Upper lobe of left lung (tissue), 6 donors: ENCODE measurements around the gene PIN1. TPM values are rescaled to one million over a fixed set of nuclear protein-coding genes. Genes with fewer than 3 reads are reported as not detected.

ENCODE experiments used
- ATAC-seq, 2 donors: fragments of 200-7000 bp; cut with Tn5 transposase; one replicate each; pipeline ENCODE4 v1.9.1; 2022; ENCODE audit warnings: mild to moderate bottlenecking in 2 of 2, moderate library complexity in 2 of 2; ENCODE audit not compliant: low FRiP score in 2 of 2
- DNase-seq, 2 donors: peaks; one replicate each; pipeline ENCODE4 v3.0.0-alpha.2; 2019 to 2020
- H3K27ac ChIP-seq, 4 donors: fragments of 200-600 bp; sonication (generic); one replicate each; pipeline ENCODE4 v1.5.1; 2016 to 2019
- H3K27me3 ChIP-seq, 4 donors: fragments of 200-600 bp; sonication (generic); one replicate each; pipeline ENCODE4 v1.5.1; 2017 to 2019
- H3K36me3 ChIP-seq, 4 donors: fragments of 200-600 bp; sonication (generic); one replicate each; pipeline ENCODE4 v1.5.1; 2016 to 2019
- H3K4me1 ChIP-seq, 4 donors: fragments of 200-600 bp; sonication (generic); one replicate each; pipeline ENCODE4 v1.5.1; 2018 to 2019
- H3K4me3 ChIP-seq, 4 donors: fragments of 200-600 bp; sonication (generic); one replicate each; pipeline ENCODE4 v1.5.1; 2017 to 2019; ENCODE audit warnings: mild to moderate bottlenecking in 2 of 4, moderate library complexity in 1 of 4
- H3K9me3 ChIP-seq, 4 donors: fragments of 200-600 bp; sonication (generic); one replicate each; pipeline ENCODE4 v1.5.1; 2018 to 2019
- EP300 ChIP-seq, 4 donors: sonication (generic); formaldehyde crosslinking; IDR thresholded peaks; one replicate each; pipeline ENCODE4 v1.5.1; 2017; ENCODE audit warnings: antibody characterized with exemption in 4 of 4, control low read depth in 2 of 4
- POLR2A ChIP-seq, 4 donors: fragments of 450-650 bp; IDR thresholded peaks; one replicate each; pipeline ENCODE4 v1.5.1; 2016 to 2017; ENCODE audit warnings: antibody characterized with exemption in 4 of 4, mild to moderate bottlenecking in 2 of 4
- POLR2AphosphoS5 ChIP-seq, 2 donors: sonication (generic); formaldehyde crosslinking; IDR thresholded peaks; one replicate each; pipeline ENCODE4 v1.5.1; 2017; ENCODE audit warnings: antibody characterized with exemption in 2 of 2
- WGBS, 2 donors: methylation state at CpG; one replicate each; pipeline ENCODE4 v1.1.5; 2017 to 2018; 5-methylcytosine and 5-hydroxymethylcytosine counted together
- total RNA-seq, 6 donors: library from RNA; depleted of rRNA in 4 of 6; stranded (reverse); fragments of >200 nt in 4 of 6; gene quantifications; one replicate each; pipeline versions ENCODE4 v1.1.0 to v1.2.1, GENCODE V29; 2016 to 2021
- TF ChIP-seq, protein P1 (sequence below), 6 experiments: fragments of 450-650 bp in 4 of 6; fragments of 200-600 bp in 2 of 6; sonication (generic) in 2 of 6; IDR thresholded peaks; one replicate each; pipeline ENCODE4 v1.5.1; 2016 to 2019; ENCODE audit warnings: antibody characterized with exemption in 6 of 6
- donor health status: DM: no; HTN: no; CAD: no; lungs with moderate emphysema.
- donor health status: DM: no; HTN: yes; CAD: no; lungs with severe emphysema.

The PIN1 gene
- total RNA-seq, 6 donors from 2014 or later, result 38.8 to 87.5 (median 70.7) TPM

DNA sequence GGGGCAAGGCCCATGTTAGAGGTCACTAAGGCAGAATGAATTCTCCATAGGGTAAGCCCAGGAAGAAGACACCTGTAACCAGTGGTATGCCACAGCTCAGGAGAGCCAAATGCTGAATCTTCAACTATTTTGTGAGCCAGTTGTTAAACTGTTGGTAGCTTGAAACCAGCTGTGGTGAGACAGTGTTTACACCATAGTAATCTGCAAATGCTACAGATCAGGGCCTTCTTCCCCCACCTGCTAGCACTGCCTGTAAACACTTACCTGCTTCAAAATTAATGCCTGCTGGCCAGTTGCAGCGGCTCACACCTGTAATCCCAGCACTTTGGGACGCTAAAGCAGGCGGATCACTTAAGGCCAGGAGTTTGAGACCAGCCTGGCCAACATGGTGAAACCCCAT, 28.3 kb upstream of the PIN1 start:
- peaks cover 20 to 52% (median 47%) of the 10 kb centered on the region in 4 donors for H3K36me3 ChIP-seq
- DNase-seq, result no peak
- 89 to 100% methylated on average over 3 of the region's 3 CpGs for WGBS, 2 donors

DNA sequence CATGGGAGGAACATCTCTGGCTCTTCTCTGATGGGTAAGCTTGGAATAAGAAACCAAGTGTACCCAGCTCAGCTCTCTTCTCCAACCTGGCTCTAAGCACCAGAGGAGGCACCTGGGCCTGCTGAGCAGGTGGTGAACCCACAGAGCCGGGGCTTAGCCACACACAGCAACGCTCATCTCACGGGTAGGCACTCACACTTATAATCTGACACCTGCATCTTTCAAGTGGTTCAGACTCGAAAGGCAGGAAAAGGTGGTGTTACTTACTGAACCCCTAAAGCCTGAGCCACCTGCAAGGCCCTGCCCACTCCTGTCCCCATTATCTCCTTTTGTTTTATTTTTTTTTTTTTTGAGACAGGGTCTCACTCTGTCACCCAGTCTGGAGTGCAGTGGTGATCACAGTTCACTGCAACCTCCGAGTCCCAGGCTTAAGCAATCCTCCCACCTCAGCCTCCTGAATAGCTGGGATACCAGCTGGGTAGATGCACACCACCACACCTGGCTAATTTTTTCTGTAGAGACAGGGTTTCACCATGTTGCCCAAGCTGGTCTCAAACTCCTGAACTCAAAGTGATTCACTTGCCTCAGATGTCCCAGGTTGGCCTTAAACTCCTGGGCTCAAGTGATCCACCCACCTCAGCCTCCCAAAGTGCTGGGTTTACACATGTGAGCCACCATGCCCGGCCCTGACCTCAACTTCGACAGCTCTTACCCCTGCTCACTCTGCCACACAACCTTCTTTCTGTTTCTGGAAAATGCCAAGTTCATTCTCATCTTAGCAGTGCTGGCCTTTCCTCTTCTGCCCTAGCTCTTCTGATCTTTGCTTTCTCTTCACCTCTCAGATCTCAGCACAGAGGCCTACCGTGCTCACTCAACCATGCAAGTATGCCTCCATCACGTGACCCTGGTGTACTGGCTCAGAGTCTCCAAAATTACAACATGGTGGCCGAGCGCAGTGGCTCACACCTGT, 26.0 kb upstream of the PIN1 start:
- no peaks in the 10 kb centered on the region for H3K27me3 ChIP-seq
- ATAC-seq, result no peak
- H3K4me3 ChIP-seq, result no peak overlapping the region
- peaks cover 20 to 67% (median 56%) of the 10 kb centered on the region in 4 donors for H3K36me3 ChIP-seq
- TF ChIP-seq, protein P1, sequence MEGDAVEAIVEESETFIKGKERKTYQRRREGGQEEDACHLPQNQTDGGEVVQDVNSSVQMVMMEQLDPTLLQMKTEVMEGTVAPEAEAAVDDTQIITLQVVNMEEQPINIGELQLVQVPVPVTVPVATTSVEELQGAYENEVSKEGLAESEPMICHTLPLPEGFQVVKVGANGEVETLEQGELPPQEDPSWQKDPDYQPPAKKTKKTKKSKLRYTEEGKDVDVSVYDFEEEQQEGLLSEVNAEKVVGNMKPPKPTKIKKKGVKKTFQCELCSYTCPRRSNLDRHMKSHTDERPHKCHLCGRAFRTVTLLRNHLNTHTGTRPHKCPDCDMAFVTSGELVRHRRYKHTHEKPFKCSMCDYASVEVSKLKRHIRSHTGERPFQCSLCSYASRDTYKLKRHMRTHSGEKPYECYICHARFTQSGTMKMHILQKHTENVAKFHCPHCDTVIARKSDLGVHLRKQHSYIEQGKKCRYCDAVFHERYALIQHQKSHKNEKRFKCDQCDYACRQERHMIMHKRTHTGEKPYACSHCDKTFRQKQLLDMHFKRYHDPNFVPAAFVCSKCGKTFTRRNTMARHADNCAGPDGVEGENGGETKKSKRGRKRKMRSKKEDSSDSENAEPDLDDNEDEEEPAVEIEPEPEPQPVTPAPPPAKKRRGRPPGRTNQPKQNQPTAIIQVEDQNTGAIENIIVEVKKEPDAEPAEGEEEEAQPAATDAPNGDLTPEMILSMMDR (IDR thresholded peaks at IDR 0.05), result no peak
- no peak for TF ChIP-seq POLR2A (IDR thresholded peaks at IDR 0.05)
- H3K27ac ChIP-seq, result no peak overlapping the region
- 89 to 92% methylated on average over 10 to 11 of the region's 11 CpGs for WGBS, 2 donors
- no peaks in the 10 kb centered on the region for H3K4me1 ChIP-seq
- no peaks in the 10 kb centered on the region for H3K9me3 ChIP-seq
- DNase-seq, result no peak

More for the DNA sequence above, 28.3 kb upstream of the PIN1 start:
- ATAC-seq, result no peak
- H3K4me3 ChIP-seq, result no peak overlapping the region
- no peaks in the 10 kb centered on the region for H3K4me1 ChIP-seq
- TF ChIP-seq, protein P1 (IDR thresholded peaks at IDR 0.05), result no peak
- no peak for TF ChIP-seq POLR2A (IDR thresholded peaks at IDR 0.05)
- TF ChIP-seq EP300 (IDR thresholded peaks at IDR 0.05), result no peak
- TF ChIP-seq POLR2AphosphoS5 (IDR thresholded peaks at IDR 0.05), result no peak
- H3K9me3 ChIP-seq, result no peaks in the 10 kb centered on the region
- no peaks in the 10 kb centered on the region for H3K27me3 ChIP-seq
- no peak overlapping the region for H3K27ac ChIP-seq

DNA sequence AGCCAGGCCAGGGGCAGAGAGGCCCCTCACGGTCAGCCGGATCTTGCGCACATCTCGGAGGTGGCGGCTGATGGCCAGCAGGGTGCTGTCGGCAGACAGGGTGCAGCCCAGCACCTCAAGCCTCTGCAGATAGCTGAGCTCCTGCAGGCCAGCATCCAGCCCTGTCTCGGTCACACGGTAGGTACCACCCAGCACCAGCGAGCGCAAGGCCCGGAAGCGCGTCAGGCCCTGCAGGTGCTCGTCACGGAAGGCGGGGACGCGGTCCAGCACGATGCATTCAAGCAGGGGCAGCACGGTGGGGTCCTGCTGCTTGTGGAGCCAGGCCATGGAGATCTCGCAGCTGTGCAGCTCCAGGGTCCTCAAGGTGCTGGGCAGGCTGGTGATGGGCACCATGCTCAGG, 24.0 kb upstream of the PIN1 start:
- H3K4me3 ChIP-seq, result no peak overlapping the region
- 94 to 98% methylated on average over 7 to 20 of the region's 21 CpGs for WGBS, 2 donors
- TF ChIP-seq, protein P1 (IDR thresholded peaks at IDR 0.05), result no peak
- no peak for TF ChIP-seq EP300 (IDR thresholded peaks at IDR 0.05)
- TF ChIP-seq POLR2A (IDR thresholded peaks at IDR 0.05), result no peak
- TF ChIP-seq POLR2AphosphoS5 (IDR thresholded peaks at IDR 0.05), result no peak
- no peaks in the 10 kb centered on the region for H3K27me3 ChIP-seq
- no peak overlapping the region for H3K27ac ChIP-seq
- H3K9me3 ChIP-seq, result no peaks in the 10 kb centered on the region
- DNase-seq, result peak in 1 of 2 donors; percentile 69
- peaks cover 20 to 66% (median 56%) of the 10 kb centered on the region in 4 donors for H3K36me3 ChIP-seq
- H3K4me1 ChIP-seq, result no peaks in the 10 kb centered on the region
- peak in 1 of 2 donors; percentile 32 for ATAC-seq

DNA sequence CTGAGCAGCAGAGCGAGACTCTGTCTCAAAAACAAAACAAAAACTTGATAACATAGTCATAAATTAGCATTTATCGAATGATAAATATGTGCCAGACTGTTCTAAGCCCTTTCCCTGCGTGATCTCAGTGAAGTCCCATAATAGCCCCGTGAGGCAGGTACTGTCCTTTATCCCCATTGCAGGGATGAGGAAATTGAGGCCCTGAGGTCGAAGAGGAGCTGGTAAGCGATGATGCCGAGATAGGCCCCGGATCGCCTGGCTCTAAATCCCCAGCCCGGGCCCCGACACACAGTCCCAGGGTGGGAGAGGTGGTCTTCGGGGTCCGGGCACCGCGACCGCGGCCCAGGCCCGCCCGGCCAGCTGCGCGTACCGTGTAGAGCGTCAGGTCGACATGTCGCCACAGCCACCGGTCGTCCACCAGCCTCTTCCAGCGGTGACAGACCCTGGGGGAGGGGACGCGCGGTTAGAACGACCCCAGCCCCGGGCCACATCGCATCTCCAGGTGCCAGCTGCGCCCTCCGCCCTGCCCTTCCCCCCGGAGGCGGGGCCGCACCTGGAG, 16.9 kb upstream of the PIN1 start:
- peaks cover 12 to 25% (median 18%) of the 10 kb centered on the region in 4 donors for H3K4me1 ChIP-seq
- H3K27ac ChIP-seq, result peak overlapping the region; percentile 92 to 99 (median 96)
- DNase-seq (no peak), ATAC-seq (no peak)
- no peaks in the 10 kb centered on the region for H3K9me3 ChIP-seq
- peaks cover 0 to 11% (median 8%) of the 10 kb centered on the region in 4 donors for H3K36me3 ChIP-seq
- TF ChIP-seq, protein P1 (IDR thresholded peaks at IDR 0.05), result no peak
- TF ChIP-seq EP300 (IDR thresholded peaks at IDR 0.05), result no peak
- TF ChIP-seq POLR2A (IDR thresholded peaks at IDR 0.05), result no peak
- TF ChIP-seq POLR2AphosphoS5 (IDR thresholded peaks at IDR 0.05), result no peak
- H3K27me3 ChIP-seq, result no peaks in the 10 kb centered on the region
- 6 to 15% methylated on average over 11 to 24 of the region's 39 CpGs for WGBS, 2 donors
- H3K4me3 ChIP-seq, result peak overlapping the region; percentile 56 to 98 (median 88)
